Psoas muscle (tissue), 8 donors: ENCODE results near the gene COX17. TPM values are rescaled to one million over a fixed set of nuclear protein-coding genes. Genes with fewer than 3 reads are reported as not detected.

Source experiments
- ATAC-seq, 4 donors: fragments of 200-7000 bp; cut with Tn5 transposase; one replicate each; pipeline ENCODE4 v1.9.1; 2020; ENCODE audit warnings: moderate library complexity in 3 of 4, mild to moderate bottlenecking in 2 of 4
- DNase-seq, 2 donors: peaks; one replicate each; pipeline ENCODE4 v3.0.0-alpha.2; 2020
- H3K27ac ChIP-seq: fragments of 200-600 bp; one replicate; pipeline ENCODE4 v1.8.0; 2022
- H3K27me3 ChIP-seq, 3 donors: fragments of 200-600 bp in 1 of 3; one replicate each; pipeline versions ENCODE4 v1.6.1 to v1.8.0; 2013 to 2022; ENCODE audit warnings: low read length in 2 of 3, mild to moderate bottlenecking in 2 of 3, moderate library complexity in 1 of 3; ENCODE audit not compliant: insufficient read depth in 3 of 3
- H3K36me3 ChIP-seq, 2 donors: fragments of 200-600 bp in 1 of 2; one replicate each; pipeline versions ENCODE4 v1.6.1 to v1.8.0; 2013 to 2022; ENCODE audit warnings: low read depth in 1 of 2, mild to moderate bottlenecking in 1 of 2, moderate library complexity in 1 of 2; ENCODE audit not compliant: insufficient read depth in 1 of 2
- H3K4me1 ChIP-seq: fragments of 200-600 bp; one replicate; pipeline ENCODE4 v1.8.0; 2022
- H3K4me3 ChIP-seq: fragments of 200-600 bp; one replicate; pipeline ENCODE4 v1.8.0; 2022; ENCODE audit warnings: mild to moderate bottlenecking
- H3K9me3 ChIP-seq: fragments of 200-600 bp; one replicate; pipeline ENCODE4 v1.8.0; 2022
- WGBS, 3 donors: extraction: QIAGEN DNeasy Blood & Tissue Kit; methylation state at CpG; one replicate each; pipeline versions ENCODE4 v1.1.6 to v1.1.7; 2013; 5-methylcytosine and 5-hydroxymethylcytosine counted together
- intact Hi-C, 2 donors: fragments of 100-400 bp; cut with DNase I; formaldehyde crosslinking; loops; one replicate each; pipeline versions ENCODE4 v1.11.0 to v1.14.2; 2022
- polyA plus RNA-seq, 3 donors: library from polyadenylated mRNA; stranded (reverse); fragments of 200-250 nt; gene quantifications; one replicate each; pipeline ENCODE4 v1.2.3, GENCODE V29; 2013
- total RNA-seq, 4 donors: library from RNA; stranded (reverse); fragmentation: NEBNext Ultra II Directional in 2 of 4; extraction: Animal tissue kit (Norgen Biotek cat#: 25700) in 2 of 4; gene quantifications; one replicate each; pipeline versions ENCODE4 v1.2.1 to v1.2.4, GENCODE V29; 2021 to 2023
- TF ChIP-seq, protein P1 (sequence below): fragments of 200-600 bp; IDR thresholded peaks from one replicate; pipeline ENCODE4 v1.8.0; 2022; ENCODE audit warnings: antibody characterized with exemption
- donor health status: healthy with polysubstance abuse.
- donor health status: DM: no; HTN: no; CAD: no; lungs with moderate emphysema.
- donor health status: Bipolar disorder and iron deficiency.
- donor health status: healthy.
- donor health status: DM: yes; HTN: yes; CAD: no.
- donor health status: DM: no; HTN: no; CAD: no.
- donor health status: DM: no; HTN: no; CAD: no.
- donor health status: DM: yes; HTN: yes; CAD: no.

COX17 gene
- total and polyA plus RNA-seq, 7 donors, result 89.5 to 330 (median 166) TPM

DNA sequence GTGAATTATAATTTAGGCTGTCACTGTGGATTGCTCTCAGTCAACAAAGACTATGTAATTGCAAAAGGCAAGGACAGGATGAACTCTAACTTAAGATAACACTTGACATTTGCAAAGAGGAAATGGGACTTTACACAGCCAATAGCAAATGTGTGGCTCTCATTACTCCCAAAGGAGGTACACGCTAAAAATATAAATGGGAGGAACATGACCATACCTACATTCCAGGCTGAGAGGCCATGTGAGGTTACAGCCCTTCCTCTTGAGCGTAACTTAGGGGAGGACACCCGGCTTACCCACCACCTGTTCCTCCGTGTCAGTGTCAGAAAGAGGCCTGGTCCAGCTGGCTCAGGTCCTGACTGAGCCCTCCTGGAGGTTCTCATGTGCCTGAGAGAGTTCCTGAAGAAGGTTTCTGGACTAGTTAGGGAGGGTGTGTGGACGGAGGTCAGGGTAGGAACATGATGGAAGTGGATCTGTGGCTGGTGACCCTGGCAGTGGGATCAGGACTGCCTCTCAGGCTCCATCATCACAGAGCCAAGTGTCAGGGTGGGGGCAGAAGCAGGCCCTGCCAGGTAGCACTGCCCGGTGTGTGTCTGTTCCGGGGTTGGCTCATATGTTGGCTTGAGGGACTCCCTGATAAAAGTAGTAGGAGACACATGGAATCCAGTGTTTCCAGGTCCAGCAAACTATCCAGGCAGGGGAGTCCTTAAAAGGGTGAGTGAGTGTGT is 24.7 kb downstream of the COX17 start:
- H3K36me3 ChIP-seq, result peaks cover 3 to 59% of the 10 kb centered on the region in 2 donors
- H3K9me3 ChIP-seq, result no peaks in the 10 kb centered on the region
- H3K27me3 ChIP-seq, result no peaks in the 10 kb centered on the region
- DNase-seq (peak; percentile 76 to 93), ATAC-seq (peak; percentile 91 to 94 (median 92))
- H3K4me1 ChIP-seq, result peaks cover 74% of the 10 kb centered on the region
- TF ChIP-seq, protein P1, sequence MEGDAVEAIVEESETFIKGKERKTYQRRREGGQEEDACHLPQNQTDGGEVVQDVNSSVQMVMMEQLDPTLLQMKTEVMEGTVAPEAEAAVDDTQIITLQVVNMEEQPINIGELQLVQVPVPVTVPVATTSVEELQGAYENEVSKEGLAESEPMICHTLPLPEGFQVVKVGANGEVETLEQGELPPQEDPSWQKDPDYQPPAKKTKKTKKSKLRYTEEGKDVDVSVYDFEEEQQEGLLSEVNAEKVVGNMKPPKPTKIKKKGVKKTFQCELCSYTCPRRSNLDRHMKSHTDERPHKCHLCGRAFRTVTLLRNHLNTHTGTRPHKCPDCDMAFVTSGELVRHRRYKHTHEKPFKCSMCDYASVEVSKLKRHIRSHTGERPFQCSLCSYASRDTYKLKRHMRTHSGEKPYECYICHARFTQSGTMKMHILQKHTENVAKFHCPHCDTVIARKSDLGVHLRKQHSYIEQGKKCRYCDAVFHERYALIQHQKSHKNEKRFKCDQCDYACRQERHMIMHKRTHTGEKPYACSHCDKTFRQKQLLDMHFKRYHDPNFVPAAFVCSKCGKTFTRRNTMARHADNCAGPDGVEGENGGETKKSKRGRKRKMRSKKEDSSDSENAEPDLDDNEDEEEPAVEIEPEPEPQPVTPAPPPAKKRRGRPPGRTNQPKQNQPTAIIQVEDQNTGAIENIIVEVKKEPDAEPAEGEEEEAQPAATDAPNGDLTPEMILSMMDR, result no peak
- WGBS, 3 donors, result 12 to 22% (median 20%) methylated on average over 7 of the region's 7 CpGs
- peak overlapping the region; percentile 39 for H3K4me3 ChIP-seq
- intact Hi-C loops, result no loop called here
- peak overlapping the region; percentile 97 for H3K27ac ChIP-seq

GRCh38 chr3:119649761-119650160 is 27.4 kb downstream of the COX17 start:
- intact Hi-C loops, result no loop called here
- DNase-seq (no peak), ATAC-seq (no peak)
- Histone ChIP-seq H3K9me3 (no peaks in the 10 kb centered on the region), H3K4me1 (peaks cover 83% of the 10 kb centered on the region), H3K27me3 (no peaks in the 10 kb centered on the region), H3K36me3 (peaks cover 0 to 64% of the 10 kb centered on the region in 2 donors), H3K4me3 (peak overlapping the region; percentile 19), H3K27ac (peak overlapping the region; percentile 97)
- 32 to 39% (median 34%) methylated on average over 3 of the region's 3 CpGs for WGBS, 3 donors
- TF ChIP-seq, protein P1, result no peak

DNA sequence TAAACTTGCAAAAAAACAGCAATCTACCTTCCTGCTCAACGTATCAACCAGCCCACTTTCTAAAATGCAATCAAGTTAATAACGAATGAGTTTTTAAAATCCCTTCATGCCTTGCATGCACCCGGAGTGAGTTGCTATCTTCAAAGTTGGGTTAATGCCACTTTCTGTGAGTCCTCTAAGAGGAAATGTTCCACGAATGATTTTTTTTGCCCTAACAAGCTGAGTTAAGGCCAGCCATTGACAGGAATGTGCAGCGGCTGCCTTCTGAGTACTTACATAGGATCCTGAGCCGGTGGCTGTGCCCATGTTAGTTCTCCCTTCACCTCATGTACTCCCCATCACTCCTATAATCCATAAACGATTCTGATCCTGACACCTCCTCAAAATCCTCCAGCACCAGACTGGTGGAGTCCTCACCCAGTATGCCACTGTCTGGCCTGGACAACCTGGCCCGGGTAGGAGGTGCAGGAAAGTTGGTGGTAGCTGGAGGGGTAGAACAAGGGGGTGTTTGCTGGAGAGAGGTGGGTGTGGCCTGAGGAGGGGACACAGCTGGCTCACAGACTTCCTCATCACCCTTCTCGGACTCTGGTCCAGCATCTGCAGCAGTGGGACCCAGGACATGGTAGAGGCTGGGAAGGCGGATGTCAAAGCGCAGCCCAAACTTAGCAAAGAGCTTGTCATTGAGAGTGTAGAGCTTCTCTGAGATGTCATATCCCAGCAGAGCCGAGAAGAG is 29.2 kb downstream of the COX17 start:
- Histone ChIP-seq H3K27ac (peak overlapping the region; percentile 97), H3K36me3 (peaks cover 3 to 67% of the 10 kb centered on the region in 2 donors), H3K4me3 (peak overlapping the region; percentile 36), H3K9me3 (no peaks in the 10 kb centered on the region), H3K27me3 (no peaks in the 10 kb centered on the region), H3K4me1 (peaks cover 92% of the 10 kb centered on the region)
- intact Hi-C loops, result no loop called here
- WGBS, 3 donors, result 49 to 59% (median 49%) methylated on average over 12 of the region's 12 CpGs
- TF ChIP-seq, protein P1, result no peak
- DNase-seq, result no peak
- no peak for ATAC-seq

DNA sequence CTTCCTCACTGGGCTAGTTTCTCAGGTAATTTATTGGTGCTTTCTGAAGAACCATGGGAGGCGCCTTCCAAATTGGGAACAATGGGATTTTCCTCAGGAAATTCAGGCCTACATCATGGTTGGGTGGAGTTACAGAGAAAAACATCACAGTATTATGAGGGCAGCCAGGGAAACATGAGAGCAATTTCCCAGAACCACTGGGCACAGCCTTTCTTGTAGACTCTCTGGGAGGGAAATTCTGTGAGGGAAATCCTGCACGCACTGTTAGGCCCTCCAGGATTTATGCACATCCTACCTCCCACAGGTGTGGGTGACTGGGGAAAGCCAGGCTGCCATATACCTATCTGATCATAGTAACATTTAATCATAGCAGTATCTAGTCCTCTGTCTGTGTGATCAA is 30.0 kb downstream of the COX17 start:
- 49 to 53% (median 53%) methylated on average over 2 of the region's 2 CpGs for WGBS, 3 donors
- TF ChIP-seq, protein P1, result no peak
- intact Hi-C loops, result no loop called here
- no peaks in the 10 kb centered on the region for H3K27me3 ChIP-seq
- no peak for DNase-seq
- peaks cover 3 to 76% of the 10 kb centered on the region in 2 donors for H3K36me3 ChIP-seq
- H3K27ac ChIP-seq, result peak overlapping the region; percentile 97
- H3K4me3 ChIP-seq, result peak overlapping the region; percentile 36
- H3K4me1 ChIP-seq, result peaks cover 95% of the 10 kb centered on the region
- ATAC-seq, result no peak
- H3K9me3 ChIP-seq, result no peaks in the 10 kb centered on the region
